Left ventricle myocardium inferior (tissue), 1 donor: ENCODE data around the gene NRXN3. TPM values are rescaled to one million over a fixed set of nuclear protein-coding genes. Genes with fewer than 3 reads are reported as not detected.

ENCODE experiments used
- DNase-seq: peaks from one replicate; pipeline ENCODE4 v3.0.0-alpha.2; 2020
- H3K27ac ChIP-seq: fragments of 200-600 bp; replicated peaks from 2 replicates; pipeline ENCODE4 v1.8.0; 2021
- H3K27me3 ChIP-seq: fragments of 200-600 bp; 2 replicates; pipeline ENCODE4 v1.8.0; 2021; ENCODE audit warnings: low read depth
- H3K36me3 ChIP-seq: fragments of 200-600 bp; 2 replicates; pipeline ENCODE4 v1.8.0; 2021
- H3K4me1 ChIP-seq: fragments of 200-600 bp; 2 replicates; pipeline ENCODE4 v1.8.0; 2021
- H3K4me3 ChIP-seq: fragments of 200-600 bp; 2 replicates; pipeline ENCODE4 v1.8.0; 2021; ENCODE audit warnings: mild to moderate bottlenecking, moderate library complexity
- H3K9me3 ChIP-seq: fragments of 200-600 bp; replicated peaks from 2 replicates; pipeline ENCODE4 v1.8.0; 2021
- CTCF ChIP-seq: fragments of 200-600 bp; IDR thresholded peaks from 2 replicates; pipeline ENCODE4 v1.8.0; 2021; ENCODE audit warnings: antibody characterized with exemption, mild to moderate bottlenecking, borderline replicate concordance
- intact Hi-C: fragments of 100-400 bp; cut with micrococcal nuclease; formaldehyde crosslinking; loops from one replicate; pipeline ENCODE4 v1.11.0; 2022
- total RNA-seq: library from RNA; stranded (reverse); fragmentation: NEBNext Ultra II Directional; extraction: Animal tissue kit (Norgen Biotek cat#: 25700); gene quantifications from one replicate; pipeline ENCODE4 v1.2.1, GENCODE V29; 2021
- donor health status: DM: no; HTN: yes; CAD: no; lungs with severe emphysema.

The NRXN3 gene
- total RNA-seq, 1 donor from 2014 or later, result 1.2 TPM

- no peak for TF ChIP-seq CTCF
- peaks cover 8% of the 10 kb centered on the region for H3K27me3 ChIP-seq
- intact Hi-C loops, result no loop called here
- no peak overlapping the region for H3K4me3 ChIP-seq
- no peaks in the 10 kb centered on the region for H3K36me3 ChIP-seq
- DNase-seq, result no peak
- H3K4me1 ChIP-seq, result no peaks in the 10 kb centered on the region
- H3K27ac ChIP-seq, result no peak overlapping the region
- peaks cover 10% of the 10 kb centered on the region for H3K9me3 ChIP-seq
Observed at GRCh38 chr14:78498062-78498595, 328.0 kb downstream of the NRXN3 start.

- no peaks in the 10 kb centered on the region for H3K36me3 ChIP-seq
- no peak for DNase-seq
- H3K27ac ChIP-seq, result no peak overlapping the region
- H3K4me1 ChIP-seq, result no peaks in the 10 kb centered on the region
- TF ChIP-seq CTCF, result no peak
- no peak overlapping the region for H3K4me3 ChIP-seq
- H3K27me3 ChIP-seq, result peaks cover 8% of the 10 kb centered on the region
- intact Hi-C loops, result no loop called here
- peaks cover 10% of the 10 kb centered on the region for H3K9me3 ChIP-seq
Observed at GRCh38 chr14:78501909-78502308, 331.7 kb downstream of the NRXN3 start.

- no peak overlapping the region for H3K4me3 ChIP-seq
- no peak for TF ChIP-seq CTCF
- H3K4me1 ChIP-seq, result no peaks in the 10 kb centered on the region
- no peak overlapping the region for H3K27ac ChIP-seq
- H3K9me3 ChIP-seq, result no peaks in the 10 kb centered on the region
- DNase-seq, result no peak
- H3K27me3 ChIP-seq, result peaks cover 15% of the 10 kb centered on the region
- no peaks in the 10 kb centered on the region for H3K36me3 ChIP-seq
- intact Hi-C loops, result no loop called here
Observed at GRCh38 chr14:78508023-78508422, 337.9 kb downstream of the NRXN3 start.

GRCh38 chr14:78509516-78509915, 339.3 kb downstream of the NRXN3 start:
- no peaks in the 10 kb centered on the region for H3K36me3 ChIP-seq
- H3K27ac ChIP-seq, result no peak overlapping the region
- H3K27me3 ChIP-seq, result peaks cover 15% of the 10 kb centered on the region
- no peak for TF ChIP-seq CTCF
- H3K9me3 ChIP-seq, result no peaks in the 10 kb centered on the region
- no peaks in the 10 kb centered on the region for H3K4me1 ChIP-seq
- DNase-seq, result no peak
- intact Hi-C loops, result no loop called here
- no peak overlapping the region for H3K4me3 ChIP-seq

GRCh38 chr14:78512021-78512420, 341.8 kb downstream of the NRXN3 start:
- Histone ChIP-seq H3K27ac (no peak overlapping the region), H3K4me3 (no peak overlapping the region), H3K36me3 (no peaks in the 10 kb centered on the region), H3K9me3 (no peaks in the 10 kb centered on the region), H3K4me1 (no peaks in the 10 kb centered on the region), H3K27me3 (peaks cover 15% of the 10 kb centered on the region)
- intact Hi-C loops, result no loop called here
- TF ChIP-seq CTCF, result no peak
- DNase-seq, result no peak
